Astrocyte of the hippocampus (primary cell): ENCODE measurements around the gene CLOCK.
"Not testable (repeated sequence)": the region's sequence is repeated elsewhere in the genome, so short reads cannot be mapped to it uniquely, and the experiment has no call there.

ENCODE experiments used
- DNase-seq: peaks from one replicate; pipeline ENCODE4 v3.0.0; 2011; ENCODE audit warnings: low read depth, low spot score

CLOCK gene

DNA sequence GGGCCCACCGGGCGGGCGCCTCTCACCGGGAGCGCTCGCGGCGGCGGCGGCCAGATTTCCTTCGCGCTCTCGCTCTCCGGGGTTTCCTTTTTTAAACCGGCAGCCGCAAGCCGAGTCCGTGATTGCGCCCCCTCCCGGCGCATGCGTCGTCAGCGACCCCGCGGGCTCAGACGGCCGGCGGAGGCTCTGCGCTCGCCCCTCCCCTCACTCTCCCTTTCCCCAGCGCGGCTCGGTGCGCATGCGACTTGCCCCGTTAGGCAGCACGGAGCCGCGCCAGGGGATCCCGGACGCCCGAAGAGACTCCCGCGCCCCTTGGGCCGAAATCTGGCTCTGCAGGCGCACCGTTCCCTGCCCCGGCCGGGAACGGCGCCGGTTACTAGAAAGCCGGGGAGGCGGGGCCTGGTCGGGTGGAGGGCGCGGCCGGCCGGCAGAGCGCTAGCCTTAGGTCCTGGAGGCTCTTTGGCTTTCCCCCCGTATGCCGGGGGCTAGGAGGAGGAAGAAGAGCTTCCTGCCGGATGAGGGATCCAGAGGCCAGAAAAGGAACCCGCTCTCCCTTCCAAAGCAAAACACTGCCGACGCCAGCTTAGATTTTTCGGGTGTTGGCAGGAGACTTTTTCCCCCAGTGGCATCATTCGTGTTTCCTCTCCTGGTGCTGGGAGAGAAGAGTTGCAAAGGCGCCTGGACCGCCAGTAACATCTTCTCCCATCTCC, at the start of gene CLOCK:
TSS of gene CLOCK (minus strand) at position 154 of the 710 bp plus-strand sequence. CDS start 64,124 bp downstream, outside the sequence.
- DNase-seq = peak; percentile 96

- DNase-seq = no peak
These were observed 45.3 kb upstream of the CLOCK start, which contains the start of gene PDCL2 for GRCh38 chr4:55592014-55592413. PDCL2 (minus strand) TSS chr4:55592245; CDS start chr4:55592109, 136 bp downstream.

GRCh38 chr4:55588160-55588559, 41.5 kb upstream of the CLOCK start:
- DNase-seq = no peak

DNA sequence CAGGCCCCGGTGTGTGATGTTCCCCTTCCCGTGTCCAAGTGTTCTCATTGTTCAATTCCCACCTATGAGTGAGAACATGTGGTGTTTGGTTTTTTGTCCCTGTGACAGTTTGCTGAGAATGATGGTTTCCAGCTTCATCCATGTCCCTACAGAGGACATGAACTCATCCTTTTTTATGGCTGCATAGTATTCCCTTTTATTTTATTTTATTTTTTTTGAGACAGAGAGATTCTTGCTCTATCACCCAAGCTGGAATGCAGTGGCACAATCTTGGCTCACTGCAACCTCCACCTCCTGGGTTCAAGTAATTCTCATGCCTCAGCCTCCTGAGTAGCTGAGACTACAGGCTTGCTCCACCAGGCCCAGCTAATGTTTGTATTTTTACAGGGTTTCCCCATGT, 36.1 kb upstream of the CLOCK start:
- DNase-seq = not testable (repeated sequence)

DNA sequence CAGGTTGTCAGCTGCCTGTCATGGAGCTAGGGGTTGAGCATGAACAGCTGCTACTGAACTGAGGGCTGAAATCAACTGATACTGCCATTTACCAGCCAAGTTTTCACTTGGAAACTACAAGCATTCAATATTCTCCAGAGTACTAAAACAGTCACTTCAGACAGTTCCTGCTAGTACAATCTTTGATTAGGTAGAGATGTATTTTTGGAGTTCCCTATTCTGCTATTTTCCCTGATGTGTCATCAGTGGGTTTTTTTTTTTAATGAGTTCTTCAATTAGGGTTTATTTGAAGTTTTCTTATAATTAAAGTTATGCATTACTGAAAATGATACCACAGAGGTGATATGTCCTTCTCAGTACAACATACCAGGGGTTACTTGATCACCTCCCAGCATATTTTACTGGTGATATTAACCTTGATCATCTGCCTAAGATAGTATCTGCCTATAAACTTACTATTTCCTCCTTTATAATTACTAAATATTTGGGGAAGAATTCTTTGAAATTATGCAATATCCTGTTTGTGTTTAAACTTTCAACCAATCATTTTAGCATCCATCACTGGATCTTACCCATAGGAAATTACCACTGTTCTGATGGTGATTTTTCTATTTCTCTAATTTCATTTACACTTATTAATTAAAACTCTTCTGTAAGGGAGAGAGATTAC, 31.8 kb upstream of the CLOCK start:
- no peak for DNase-seq

GRCh38 chr4:55575513-55575912, 28.8 kb upstream of the CLOCK start:
- no peak for DNase-seq

DNA sequence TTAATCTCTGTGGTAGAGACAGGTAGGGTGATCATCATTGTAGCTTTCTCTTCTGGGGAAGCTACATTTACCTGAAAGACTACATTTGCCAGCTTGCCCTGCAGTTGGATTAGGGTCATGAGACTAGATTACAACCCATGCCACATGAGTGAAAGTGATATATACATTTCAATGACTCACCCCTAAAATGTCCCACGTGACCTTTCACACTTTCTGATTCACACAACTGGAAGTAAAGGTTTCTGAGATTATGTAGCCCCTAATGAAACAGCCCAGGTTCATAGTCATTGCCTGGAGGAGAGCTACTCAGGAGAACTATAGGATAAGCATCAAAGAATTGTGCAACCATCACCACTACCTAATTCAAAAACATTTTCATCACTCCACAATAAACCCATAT, 27.5 kb upstream of the CLOCK start:
- DNase-seq = no peak

DNA sequence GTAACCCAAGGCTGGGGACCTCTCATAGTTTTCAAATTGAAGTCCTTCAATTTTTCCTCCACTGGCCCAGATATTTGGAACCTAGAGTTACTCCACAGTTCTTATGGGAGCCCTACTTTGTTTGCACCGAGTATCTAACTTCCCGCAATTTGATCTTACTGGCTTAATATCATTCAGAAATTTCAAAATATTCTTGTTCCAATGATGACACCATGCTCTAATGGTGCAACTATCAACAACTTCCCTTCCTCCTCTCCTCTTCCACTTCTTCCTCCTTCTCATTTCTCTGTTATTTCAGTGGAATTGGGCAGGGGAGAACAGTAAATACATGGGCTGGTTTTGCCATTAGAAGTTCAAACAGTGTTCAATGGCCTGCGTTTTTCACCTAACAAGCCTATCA, 25.1 kb upstream of the CLOCK start:
- no peak for DNase-seq

DNA sequence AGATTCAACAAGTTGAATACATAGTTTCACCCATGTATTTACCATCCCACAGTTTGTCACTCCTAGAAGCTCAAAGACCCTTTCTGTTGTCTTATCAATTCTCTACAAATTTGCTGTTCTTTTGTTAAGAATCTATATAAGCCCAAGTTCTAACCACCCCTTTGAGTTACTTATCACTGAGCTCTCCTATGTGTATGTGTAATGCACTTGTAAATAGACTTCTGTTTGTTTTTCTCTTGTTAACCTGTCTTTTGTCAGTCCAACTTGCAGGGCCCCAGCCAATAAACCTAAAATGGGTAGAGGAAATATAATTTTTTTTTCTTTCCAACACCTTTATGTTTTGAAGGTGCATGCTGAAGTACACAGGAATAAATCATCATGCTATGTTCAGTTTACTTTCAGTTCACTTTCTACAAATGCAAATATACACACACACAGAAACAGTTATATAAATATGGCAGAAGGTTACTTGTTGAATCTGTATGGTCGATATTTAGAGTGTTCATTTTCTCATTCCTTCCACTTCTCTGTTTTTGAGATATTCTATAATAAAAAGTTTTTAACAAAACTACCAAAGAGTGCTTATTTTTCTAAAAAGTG, 22.3 kb upstream of the CLOCK start:
- no peak for DNase-seq

- no peak for DNase-seq
These were observed 15.2 kb upstream of the CLOCK start for GRCh38 chr4:55561889-55562288.

DNA sequence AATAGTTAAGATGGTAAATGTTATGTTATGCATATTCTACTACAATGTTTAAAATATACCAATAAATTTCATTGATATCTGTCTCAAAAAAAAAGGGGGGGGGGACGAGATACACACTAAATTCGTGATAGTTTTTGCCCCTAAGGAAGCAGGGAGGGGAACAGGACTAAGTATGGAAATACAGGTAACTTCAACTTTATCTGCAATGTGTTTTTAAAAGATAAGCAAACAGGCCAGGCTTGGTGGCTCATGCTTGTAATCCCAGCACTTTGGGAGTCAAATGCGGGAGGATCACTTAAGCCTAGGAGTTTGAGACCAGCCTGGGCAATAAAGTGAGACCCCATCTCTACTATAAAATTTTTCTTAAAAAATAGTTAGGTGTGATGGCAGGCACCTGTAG, 13.4 kb upstream of the CLOCK start:
- no peak for DNase-seq

GRCh38 chr4:55554453-55555030, 7.8 kb upstream of the CLOCK start:
- DNase-seq = peak; percentile 47

- peak; percentile 40 for DNase-seq
These were observed 6.9 kb upstream of the CLOCK start for GRCh38 chr4:55553441-55554201.

DNA sequence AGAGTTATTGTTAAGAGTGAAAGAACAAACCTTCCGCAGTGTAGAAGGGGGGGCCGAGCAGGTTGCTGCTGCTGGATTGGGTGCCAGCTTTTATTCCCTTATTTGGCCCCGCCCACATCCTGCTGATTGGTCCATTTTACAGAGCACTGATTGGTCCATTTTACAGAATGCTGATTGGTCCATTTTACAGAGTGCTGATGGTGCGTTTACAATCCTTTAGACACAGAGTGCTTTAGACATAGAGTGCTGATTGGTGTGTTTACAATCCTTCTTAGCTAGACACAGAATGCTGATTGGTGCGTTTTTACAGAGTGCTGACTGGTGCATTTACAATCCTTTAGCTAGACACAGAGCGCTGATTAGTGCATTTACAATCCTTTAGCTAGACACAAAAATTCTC, 5.3 kb upstream of the CLOCK start:
- not testable (repeated sequence) for DNase-seq

GRCh38 chr4:55549888-55550287, 3.2 kb upstream of the CLOCK start:
- peak; percentile 76 for DNase-seq

- no peak for DNase-seq
These were observed 1.2 kb upstream of the CLOCK start for GRCh38 chr4:55547918-55548317.

GRCh38 chr4:55547466-55547770, 709 bp upstream of the CLOCK start:
- DNase-seq = no peak

- DNase-seq = no peak
These were observed 278 bp downstream of the CLOCK start for GRCh38 chr4:55546506-55546755.

DNA sequence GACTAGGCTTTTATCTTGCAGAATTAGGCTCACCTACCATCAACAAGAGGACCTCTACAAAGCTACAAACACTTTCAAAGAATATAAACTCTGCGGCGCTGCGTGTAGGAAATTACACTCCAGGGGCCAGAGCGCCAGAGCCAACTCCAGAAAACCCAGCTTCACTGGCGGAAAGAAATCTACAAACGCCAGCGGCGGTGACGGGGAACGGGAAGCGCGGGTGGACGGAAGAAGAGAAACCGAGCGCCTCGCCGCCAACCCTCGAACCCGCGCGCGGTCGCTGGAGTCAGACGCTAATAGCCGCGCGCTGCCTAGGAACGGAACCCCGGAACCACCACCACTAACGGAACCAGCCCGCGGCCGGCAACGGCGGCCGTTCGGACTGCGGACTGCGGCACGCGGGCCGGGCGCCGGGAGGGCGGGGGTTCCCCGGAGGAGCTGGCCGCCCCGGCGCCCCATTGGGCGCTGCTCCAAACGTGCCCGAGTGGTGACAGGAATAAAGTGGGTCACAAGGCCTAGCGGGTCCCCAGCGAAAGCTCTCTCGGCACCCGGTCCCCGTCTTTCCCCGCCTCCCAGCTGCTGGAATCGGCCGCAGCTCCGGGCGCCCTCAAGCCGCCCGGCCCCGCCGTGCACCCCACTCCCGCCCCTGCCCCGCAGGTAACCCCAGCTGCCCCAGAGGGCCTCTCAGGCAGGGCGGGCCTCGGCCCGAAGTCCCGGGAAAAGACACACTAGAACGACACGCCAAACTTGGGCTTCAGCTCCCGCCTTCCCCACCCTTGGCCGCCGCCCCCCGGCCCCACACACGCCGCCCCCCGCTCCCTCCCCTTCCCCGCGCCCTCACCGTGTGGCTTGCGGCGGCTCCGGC, 836 bp downstream of the CLOCK start:
- peak; percentile 83 for DNase-seq

- DNase-seq = peak; percentile 20
These were observed 1.6 kb downstream of the CLOCK start for GRCh38 chr4:55545151-55545550.

GRCh38 chr4:55543858-55544257, 2.9 kb downstream of the CLOCK start:
- DNase-seq = peak; percentile 14
